KMS-11 (cell line): Measurements from ENCODE around the gene ENTPD2.

Experiments
- H2AFZ ChIP-seq: fragments of 200-600 bp; sonication (generic); 2 replicates; pipeline ENCODE4 v1.6.1; 2016; ENCODE audit warnings: antibody characterized with exemption, mixed run types, low read depth
- H3K27ac ChIP-seq: fragments of 200-600 bp; sonication (generic); 2 replicates; pipeline ENCODE4 v1.6.1; 2016; ENCODE audit warnings: mild to moderate bottlenecking, mixed run types
- H3K27me3 ChIP-seq: fragments of 200-600 bp; sonication (generic); 2 replicates; pipeline ENCODE4 v1.6.1; 2017; ENCODE audit warnings: mild to moderate bottlenecking, low read depth, mixed run types, moderate library complexity; ENCODE audit not compliant: insufficient read depth
- H3K36me3 ChIP-seq: fragments of 200-600 bp; sonication (generic); 2 replicates; pipeline ENCODE4 v1.6.1; 2017; ENCODE audit warnings: mild to moderate bottlenecking, mixed run types; ENCODE audit not compliant: insufficient read depth
- H3K4me1 ChIP-seq: fragments of 200-600 bp; sonication (generic); 2 replicates; pipeline ENCODE4 v1.6.1; 2016; ENCODE audit warnings: mild to moderate bottlenecking, low read depth, mixed run types; ENCODE audit not compliant: poor library complexity, severe bottlenecking
- H3K4me2 ChIP-seq: fragments of 200-600 bp; sonication (generic); 2 replicates; pipeline ENCODE4 v1.7.0; 2016; ENCODE audit warnings: mild to moderate bottlenecking, mixed run types
- H3K4me3 ChIP-seq: fragments of 200-600 bp; sonication (generic); IDR thresholded peaks from 2 replicates; pipeline ENCODE4 v1.6.1; 2017; ENCODE audit warnings: low read depth, low read length, mixed read lengths; ENCODE audit not compliant: insufficient read depth
- H3K79me2 ChIP-seq: fragments of 200-600 bp; sonication (generic); 2 replicates; pipeline ENCODE4 v1.6.1; 2016; ENCODE audit warnings: low read depth, mixed run types; ENCODE audit not compliant: insufficient read depth
- H3K9ac ChIP-seq: fragments of 200-600 bp; sonication (generic); 2 replicates; pipeline ENCODE4 v1.6.1; 2016; ENCODE audit warnings: mild to moderate bottlenecking, mixed run types
- H4K20me1 ChIP-seq: fragments of 200-600 bp; sonication (generic); 2 replicates; pipeline ENCODE4 v1.6.1; 2016; ENCODE audit warnings: mild to moderate bottlenecking, mixed run types; ENCODE audit not compliant: insufficient read depth
- TF ChIP-seq, protein P1 (sequence below): fragments of 200-600 bp; sonication (generic); conservative IDR thresholded peaks from 2 replicates; pipeline ENCODE4 v1.6.1; 2017; ENCODE audit warnings: low read depth, mild to moderate bottlenecking, antibody characterized with exemption, low read length, moderate library complexity, mixed read lengths

Gene ENTPD2

DNA sequence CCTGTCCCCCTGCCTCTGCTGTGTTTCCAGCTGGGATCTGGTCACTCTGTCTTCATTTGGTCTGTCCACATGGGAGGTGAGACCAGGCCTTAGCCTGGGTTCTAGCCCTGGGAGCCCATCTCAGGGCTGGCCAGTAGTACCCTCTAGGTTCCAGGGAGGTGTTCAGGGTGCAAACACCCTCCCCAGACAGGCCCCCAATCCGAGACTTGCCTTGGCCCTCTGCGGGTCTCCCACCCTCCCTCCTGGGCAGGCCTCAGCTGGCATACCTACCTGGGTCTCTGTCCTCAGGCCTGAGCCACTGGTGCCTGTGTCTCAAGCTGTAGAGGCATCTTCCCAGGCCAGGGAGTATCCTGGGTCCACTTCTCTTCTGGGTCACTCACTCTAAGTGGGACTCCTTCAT lies 17.4 kb upstream of the ENTPD2 start:
- Histone ChIP-seq H3K9ac (peak overlapping the region; percentile 37; the same call in 1 of the 2 replicates), H3K4me1 (peaks cover 25% of the 10 kb centered on the region), H3K27me3 (peaks cover under 1% of the 10 kb centered on the region; the same call in 1 of the 2 replicates), H3K79me2 (no peaks in the 10 kb centered on the region), H4K20me1 (0 out of 2 replicates have a peak, but pooled peaks cover 6% of the 10 kb centered on the region), H3K36me3 (no peaks in the 10 kb centered on the region), H2AFZ (peak overlapping the region; percentile 71; the same call in 1 of the 2 replicates), H3K27ac (no peak overlapping the region), H3K4me3 (no peak overlapping the region), H3K4me2 (peak overlapping the region; percentile 88)
- TF ChIP-seq, protein P1, sequence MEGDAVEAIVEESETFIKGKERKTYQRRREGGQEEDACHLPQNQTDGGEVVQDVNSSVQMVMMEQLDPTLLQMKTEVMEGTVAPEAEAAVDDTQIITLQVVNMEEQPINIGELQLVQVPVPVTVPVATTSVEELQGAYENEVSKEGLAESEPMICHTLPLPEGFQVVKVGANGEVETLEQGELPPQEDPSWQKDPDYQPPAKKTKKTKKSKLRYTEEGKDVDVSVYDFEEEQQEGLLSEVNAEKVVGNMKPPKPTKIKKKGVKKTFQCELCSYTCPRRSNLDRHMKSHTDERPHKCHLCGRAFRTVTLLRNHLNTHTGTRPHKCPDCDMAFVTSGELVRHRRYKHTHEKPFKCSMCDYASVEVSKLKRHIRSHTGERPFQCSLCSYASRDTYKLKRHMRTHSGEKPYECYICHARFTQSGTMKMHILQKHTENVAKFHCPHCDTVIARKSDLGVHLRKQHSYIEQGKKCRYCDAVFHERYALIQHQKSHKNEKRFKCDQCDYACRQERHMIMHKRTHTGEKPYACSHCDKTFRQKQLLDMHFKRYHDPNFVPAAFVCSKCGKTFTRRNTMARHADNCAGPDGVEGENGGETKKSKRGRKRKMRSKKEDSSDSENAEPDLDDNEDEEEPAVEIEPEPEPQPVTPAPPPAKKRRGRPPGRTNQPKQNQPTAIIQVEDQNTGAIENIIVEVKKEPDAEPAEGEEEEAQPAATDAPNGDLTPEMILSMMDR, result no peak

DNA sequence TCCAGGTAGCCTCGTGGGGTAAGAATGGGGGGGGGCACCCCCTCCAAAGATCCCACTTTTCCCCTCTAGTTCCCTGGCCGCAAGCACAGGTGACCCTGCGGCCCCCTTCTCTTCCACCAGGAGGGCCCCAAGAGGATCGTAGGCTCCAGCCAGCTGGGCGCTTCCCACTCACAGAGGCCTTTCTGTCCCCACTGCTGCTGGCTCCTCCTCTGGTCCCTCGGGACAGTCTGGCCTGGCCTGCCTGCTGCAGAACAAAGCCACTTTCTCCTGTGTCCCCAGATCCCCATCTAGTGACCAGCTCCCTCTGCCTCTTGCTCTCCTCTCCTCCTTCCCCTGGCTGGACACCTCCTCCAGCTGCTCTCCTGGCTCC lies 17.0 kb upstream of the ENTPD2 start:
- Histone ChIP-seq H3K27ac (peak overlapping the region; percentile 24; the same call in 1 of the 2 replicates), H2AFZ (peak overlapping the region; percentile 71), H3K9ac (peak overlapping the region; percentile 37; the same call in 1 of the 2 replicates), H4K20me1 (0 out of 2 replicates have a peak, but pooled peaks cover 6% of the 10 kb centered on the region), H3K4me2 (peak overlapping the region; percentile 88), H3K79me2 (no peaks in the 10 kb centered on the region), H3K4me3 (no peak overlapping the region), H3K36me3 (no peaks in the 10 kb centered on the region), H3K4me1 (peaks cover 25% of the 10 kb centered on the region), H3K27me3 (no peaks in the 10 kb centered on the region)
- TF ChIP-seq, protein P1, result no peak

DNA sequence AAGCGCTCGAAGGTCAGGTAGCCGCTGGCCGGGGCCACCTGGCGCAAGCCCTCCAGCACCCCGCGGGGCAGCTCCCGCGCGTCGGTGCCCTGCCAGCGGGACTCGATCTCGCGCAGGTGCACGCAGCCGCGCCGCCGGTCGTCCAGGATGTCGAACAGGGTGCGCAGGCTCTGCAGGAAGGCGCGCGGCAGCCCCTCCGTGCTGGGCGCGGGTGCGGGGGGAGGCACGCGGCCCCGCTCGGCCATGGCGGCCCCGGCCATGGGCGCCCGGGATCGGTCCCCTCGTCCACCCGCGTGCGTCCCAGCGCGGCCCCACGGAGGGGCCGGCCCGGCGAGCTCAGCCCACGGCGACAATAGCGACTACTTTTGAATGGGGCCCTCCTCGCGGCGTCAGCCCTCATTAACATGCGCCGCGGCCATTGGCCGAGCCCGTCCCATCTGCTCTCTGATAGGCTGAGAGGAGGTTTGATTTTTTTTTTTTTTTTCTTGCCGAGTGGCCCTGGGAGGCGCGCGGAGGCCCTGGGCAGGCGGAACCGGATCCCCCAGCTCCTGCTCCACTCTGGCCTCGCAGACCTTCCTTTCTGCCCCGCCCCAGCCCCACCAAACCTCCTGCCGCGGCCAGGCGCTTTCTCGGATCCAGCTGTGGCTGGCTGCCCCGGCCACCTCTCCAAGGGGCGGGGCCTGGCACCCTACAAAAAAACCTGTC lies 16.5 kb upstream of the ENTPD2 start, which contains the start of gene SAPCD2:
Gene SAPCD2, minus strand, starts transcription at position 357 of the 705 bp plus-strand sequence. Its CDS starts 97 bp downstream, at position 260.
- Histone ChIP-seq H2AFZ (peak within 1 kb of the TSS; percentile 71), H3K36me3 (no peaks in the 10 kb centered on the region), H3K4me3 (no peak within 1 kb of the TSS), H3K27ac (peak within 1 kb of the TSS; percentile 24; the same call in 1 of the 2 replicates), H3K27me3 (no peaks in the 10 kb centered on the region), H3K9ac (peak within 1 kb of the TSS; percentile 37; the same call in 1 of the 2 replicates), H3K79me2 (no peaks in the 10 kb centered on the region), H4K20me1 (0 out of 2 replicates have a peak, but pooled peaks cover 6% of the 10 kb centered on the region), H3K4me2 (peak within 1 kb of the TSS; percentile 88), H3K4me1 (peaks cover 25% of the 10 kb centered on the region)
- TF ChIP-seq, protein P1, result no peak

DNA sequence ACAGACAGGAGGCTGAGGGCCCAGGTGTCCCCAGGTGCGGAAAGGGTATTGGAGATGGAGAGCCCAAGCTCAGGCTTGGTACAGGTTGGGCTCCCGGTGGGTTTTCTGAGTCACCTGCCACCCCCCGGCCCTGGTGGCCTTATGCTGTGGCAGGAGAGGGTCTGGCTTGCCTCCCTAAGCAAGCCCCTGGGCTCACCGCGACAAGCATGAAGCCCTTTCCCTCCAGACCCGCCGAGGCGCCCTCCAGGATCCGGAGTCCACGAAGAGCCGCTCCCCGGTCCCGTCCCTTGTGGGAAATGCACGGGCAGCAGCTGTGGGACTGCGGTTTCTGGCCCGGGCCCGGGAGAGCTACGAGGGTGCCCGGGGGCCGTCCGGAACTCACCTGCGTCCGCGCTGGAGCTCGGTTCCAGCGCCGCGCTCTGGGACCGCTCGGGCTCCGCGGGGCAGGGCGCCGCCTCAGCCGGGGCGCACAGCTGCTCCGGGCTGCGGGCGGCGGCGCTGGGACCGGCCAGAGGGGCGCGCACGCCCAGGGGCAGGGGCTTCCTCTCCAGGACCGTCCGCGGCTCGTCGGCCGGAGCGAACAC lies 15.7 kb upstream of the ENTPD2 start:
- H3K27me3 ChIP-seq, result no peaks in the 10 kb centered on the region
- peaks cover 25% of the 10 kb centered on the region for H3K4me1 ChIP-seq
- H4K20me1 ChIP-seq, result 0 out of 2 replicates have a peak, but pooled peaks cover 6% of the 10 kb centered on the region
- no peak overlapping the region for H3K4me3 ChIP-seq
- TF ChIP-seq, protein P1, result no peak
- H3K9ac ChIP-seq, result no peak overlapping the region
- H3K79me2 ChIP-seq, result no peaks in the 10 kb centered on the region
- peak overlapping the region; percentile 71 for H2AFZ ChIP-seq
- no peaks in the 10 kb centered on the region for H3K36me3 ChIP-seq
- H3K27ac ChIP-seq, result no peak overlapping the region
- H3K4me2 ChIP-seq, result peak overlapping the region; percentile 86
